ENCODE measurements around the gene LLGL2. TPM values are rescaled to one million over a fixed set of nuclear protein-coding genes. Genes with fewer than 3 reads are reported as not detected.
"Not testable (repeated sequence)": the region's sequence is repeated elsewhere in the genome, so short reads cannot be mapped to it uniquely, and the experiment has no call there.

LLGL2 gene
- 111 TPM for total RNA-seq
- long read RNA-seq, transcript LLGL2-203 (26 exons, 3,509 nt) = minor isoform, 22 of 261 reads
- long read RNA-seq, transcript LLGL2-202 (10 exons, 1,374 nt) = major isoform, 52 of 261 reads
- long read RNA-seq, transcript LLGL2-201 (25 exons, 3,480 nt) = minor isoform, 7 of 261 reads
- long read RNA-seq, partial matches to known transcripts = 82 of 261 reads
- long read RNA-seq, other reads (novel, unspliced or antisense) = 98 of 261 reads

- DNase-seq (peak; percentile 92), ATAC-seq (peak; percentile 94 to 96)
- Histone ChIP-seq H3K4me1 (peaks cover 20% of the 10 kb centered on the region), H3K27me3 (ENCODE audit: low read depth) (no peaks in the 10 kb centered on the region), H3K36me3 (peaks cover 22% of the 10 kb centered on the region), H3K4me3 (peak within 1 kb of the TSS; percentile 76), H3K27ac (peak within 1 kb of the TSS; percentile 84), H3K9me3 (no peaks in the 10 kb centered on the region)
- TF ChIP-seq CTCF (IDR thresholded peaks at IDR 0.05) = peak; percentile 54
- intact Hi-C loops (cut with DNase I) = no loop called here
Observed at GRCh38 chr17:75524970-75525805, at the start of gene LLGL2. LLGL2 (plus strand) TSS chr17:75525697; CDS start chr17:75543427, 17,730 bp downstream.

- TF ChIP-seq CTCF (IDR thresholded peaks at IDR 0.05) = no peak
- no peak for ATAC-seq
- peaks cover 36% of the 10 kb centered on the region for H3K4me1 ChIP-seq
- peaks cover 32% of the 10 kb centered on the region for H3K36me3 ChIP-seq
- intact Hi-C loops (cut with DNase I) = no loop called here
- no peak for DNase-seq
- H3K9me3 ChIP-seq = no peaks in the 10 kb centered on the region
- peak overlapping the region; percentile 71 for H3K27ac ChIP-seq
- H3K4me3 ChIP-seq = no peak overlapping the region
- H3K27me3 ChIP-seq (ENCODE audit: low read depth) = no peaks in the 10 kb centered on the region
Observed at GRCh38 chr17:75475851-75476250, 49.6 kb upstream of the LLGL2 start.

GRCh38 chr17:75476271-75476671 is 49.2 kb upstream of the LLGL2 start:
- Histone ChIP-seq H3K36me3 (peaks cover 32% of the 10 kb centered on the region), H3K4me3 (no peak overlapping the region)
- ATAC-seq = no peak

GRCh38 chr17:75476752-75477489 is 48.6 kb upstream of the LLGL2 start:
- DNase-seq = no peak
- H3K27ac ChIP-seq = peak overlapping the region; percentile 71

More at GRCh38 chr17:75476271-75476671, 49.2 kb upstream of the LLGL2 start:
- no peak for DNase-seq
- Histone ChIP-seq H3K27ac (peak overlapping the region; percentile 71), H3K9me3 (no peaks in the 10 kb centered on the region), H3K4me1 (peaks cover 40% of the 10 kb centered on the region), H3K27me3 (ENCODE audit: low read depth) (no peaks in the 10 kb centered on the region)
- no peak for TF ChIP-seq CTCF (IDR thresholded peaks at IDR 0.05)
- intact Hi-C loops (cut with DNase I) = no loop called here

GRCh38 chr17:75477490-75477862 is 48.0 kb upstream of the LLGL2 start:
- H3K4me3 ChIP-seq; H3K27me3 ChIP-seq (ENCODE audit: low read depth); H3K9me3 ChIP-seq; intact Hi-C loops (cut with DNase I); ATAC-seq; DNase-seq; H3K27ac ChIP-seq: not testable (repeated sequence)
- Histone ChIP-seq H3K36me3 (peaks cover 26% of the 10 kb centered on the region), H3K4me1 (peaks cover 52% of the 10 kb centered on the region)

More at GRCh38 chr17:75476752-75477489, 48.6 kb upstream of the LLGL2 start:
- Histone ChIP-seq H3K4me3 (no peak overlapping the region), H3K36me3 (peaks cover 32% of the 10 kb centered on the region), H3K9me3 (no peaks in the 10 kb centered on the region), H3K4me1 (peaks cover 47% of the 10 kb centered on the region), H3K27me3 (ENCODE audit: low read depth) (no peaks in the 10 kb centered on the region)
- no peak for TF ChIP-seq CTCF (IDR thresholded peaks at IDR 0.05)
- ATAC-seq = no peak
- intact Hi-C loops (cut with DNase I) = no loop called here

Measured in lower lobe of right lung (tissue), 2 donors.